K562 (cell line): ENCODE data around the gene CDCA7. TPM values are rescaled to one million over a fixed set of nuclear protein-coding genes. Genes with fewer than 3 reads are reported as not detected.
A peak's percentile ranks its signal among the peaks of the same experiment; 100 is the strongest.

Source experiments
- ILK ChIP-seq: fragments of 450-650 bp; IDR thresholded peaks from 2 replicates; pipeline ENCODE4 v1.6.1; 2016; ENCODE audit warnings: missing genetic modification characterization, low read depth, mild to moderate bottlenecking, missing compliant biosample characterization, moderate library complexity, borderline replicate concordance
- MED1 ChIP-seq: sonication (generic); formaldehyde crosslinking; IDR thresholded peaks from 2 replicates; pipeline ENCODE4 v1.8.1; 2023; ENCODE audit warnings: missing genetic modification reagents, borderline replicate concordance
- NFE2 ChIP-seq: IDR thresholded peaks from 2 replicates; pipeline ENCODE4 v1.6.1; 2014; ENCODE audit warnings: antibody characterized with exemption, low read depth
- PHB ChIP-seq: fragments of 250-450 bp; sonication (Bioruptor Pico); IDR thresholded peaks from 2 replicates; pipeline ENCODE4 v1.5.0; 2021
- ZFP1 ChIP-seq: fragments of 450-650 bp; formaldehyde crosslinking; IDR thresholded peaks from 2 replicates; pipeline ENCODE4 v1.4.0; 2020; ENCODE audit warnings: mild to moderate bottlenecking, mixed read lengths
- ZFP30 ChIP-seq: fragments of 250-450 bp; sonication (Bioruptor Pico); IDR thresholded peaks from 2 replicates; pipeline ENCODE4 v1.8.0; 2022; ENCODE audit warnings: moderate library complexity, mild to moderate bottlenecking, inconsistent platforms, borderline replicate concordance
- ZNF175 ChIP-seq: fragments of 200-800 bp; sonication (Bioruptor generic); IDR thresholded peaks from 2 replicates; pipeline ENCODE4 v1.6.1; 2016; ENCODE audit warnings: low read depth, mild to moderate bottlenecking, missing genetic modification characterization, missing compliant biosample characterization
- ZSCAN32 ChIP-seq: fragments of 450-650 bp; formaldehyde crosslinking; IDR thresholded peaks from 2 replicates; pipeline ENCODE4 v1.4.0; 2020; ENCODE audit warnings: mild to moderate bottlenecking, moderate library complexity
- polyA plus RNA-seq, 8 experiments: library from polyadenylated mRNA; depleted of rRNA in 4 of 8; stranded (reverse) in 5 of 8; unstranded in 3 of 8; fragments of >200 nt; fragmentation: Nextera tagmentation in 2 of 8; fragmentation: Illumina TruSeq in 1 of 8; extraction: Ambion mirVana in 2 of 8; extraction: Trizol in 1 of 8; gene quantifications; 2 replicates each; pipeline versions ENCODE4 v1.2.1 to v1.2.3, GENCODE V29; 2011 to 2014; ENCODE audit warnings: inconsistent platforms in 1 of 8, missing spikeins in 1 of 8
- total RNA-seq, 7 experiments: library from RNA; depleted of rRNA in 6 of 7; stranded (reverse); fragments of >200 nt in 6 of 7; fragmentation: Illumina TruSeq in 2 of 7; extraction: Trizol in 2 of 7; gene quantifications; 2 replicates each; pipeline versions ENCODE4 v1.2.1 to v1.2.3, GENCODE V29; 2011 to 2021; ENCODE audit warnings: low replicate concordance in 1 of 7
- TF ChIP-seq, protein P1 (sequence below): fragments of 450-650 bp; IDR thresholded peaks from 2 replicates; pipeline ENCODE4 v1.6.1; 2016; ENCODE audit warnings: low read depth, mild to moderate bottlenecking, moderate library complexity

CDCA7 gene
- total and polyA plus RNA-seq, 9 of the 15 experiments (the other 6 are each of a cell fraction or from before 2014, with no cell fraction given) = 28.5 to 122 (median 51.0) TPM

DNA sequence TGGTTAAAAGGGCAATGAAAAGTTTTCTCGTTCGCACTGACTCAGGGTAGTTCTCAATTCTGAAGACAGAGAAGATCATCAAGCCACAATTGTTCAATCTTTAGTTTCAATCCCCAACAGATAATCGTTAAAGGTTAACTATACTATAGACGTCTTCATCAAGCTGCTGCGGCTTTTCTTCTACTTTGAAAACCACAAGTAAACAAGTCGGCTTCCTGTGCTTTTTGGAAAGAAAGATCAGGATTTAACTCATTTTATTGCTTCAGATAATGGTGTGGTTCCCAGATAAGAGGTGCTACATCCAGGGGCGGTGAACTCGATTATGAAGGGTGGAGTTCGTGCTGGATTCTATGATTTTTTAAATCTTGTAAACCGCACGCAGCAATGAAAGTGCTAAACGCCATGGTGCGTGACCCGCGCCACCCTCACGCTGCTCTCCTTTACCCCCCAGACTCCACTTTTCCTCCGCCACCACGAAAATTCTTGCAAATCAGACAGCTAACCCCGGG, 545 bp upstream of the CDCA7 start (continued):
- TF ChIP-seq, protein P1, sequence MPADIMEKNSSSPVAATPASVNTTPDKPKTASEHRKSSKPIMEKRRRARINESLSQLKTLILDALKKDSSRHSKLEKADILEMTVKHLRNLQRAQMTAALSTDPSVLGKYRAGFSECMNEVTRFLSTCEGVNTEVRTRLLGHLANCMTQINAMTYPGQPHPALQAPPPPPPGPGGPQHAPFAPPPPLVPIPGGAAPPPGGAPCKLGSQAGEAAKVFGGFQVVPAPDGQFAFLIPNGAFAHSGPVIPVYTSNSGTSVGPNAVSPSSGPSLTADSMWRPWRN = peak; percentile 71; the same call in 1 of the 2 replicates
- TF ChIP-seq ZFP30 (CRISPR knock-in tag) (no peak), ZFP1 (CRISPR knock-in tag) (no peak), NFE2 (0 out of 2 replicates have a peak, but pooled peaks have one; percentile 13), ILK (tag) (no peak), ZSCAN32 (CRISPR knock-in tag) (no peak), MED1 (CRISPR knock-in tag) (no peak), ZNF175 (CRISPR knock-in tag) (no peak), PHB (CRISPR knock-in tag) (no peak)
- TF ChIP-seq, all 486 proteins: peak for 41
